Neutrophil (primary cell): Measurements from ENCODE around the gene GFER.

Experiments
- H3K27ac ChIP-seq: fragments of 200-600 bp; sonication (generic); 2 replicates; pipeline ENCODE4 v1.5.1; 2016; ENCODE audit warnings: mild to moderate bottlenecking, moderate library complexity
- H3K27me3 ChIP-seq: fragments of 200-600 bp; sonication (generic); 2 replicates; pipeline ENCODE4 v1.6.0; 2016; ENCODE audit warnings: mild to moderate bottlenecking
- H3K36me3 ChIP-seq: fragments of 200-600 bp; sonication (generic); 2 replicates; pipeline ENCODE4 v1.5.1; 2017
- H3K4me1 ChIP-seq, 2 experiments: fragments of 200-600 bp in 1 of 2; sonication (generic) in 1 of 2; 1 replicate in 1 of 2; 2 replicates in 1 of 2; pipeline versions ENCODE4 v1.5.1 to v1.6.1; 2013 to 2016; ENCODE audit warnings: low read depth in 1 of 2, low read length in 1 of 2, mild to moderate bottlenecking in 1 of 2, moderate library complexity in 1 of 2; ENCODE audit not compliant: control insufficient read depth in 1 of 2, insufficient read depth in 1 of 2
- H3K4me3 ChIP-seq, 2 experiments: fragments of 200-600 bp in 1 of 2; sonication (generic) in 1 of 2; 1 replicate in 1 of 2; 2 replicates in 1 of 2; pipeline ENCODE4 v1.5.1; 2013 to 2016; ENCODE audit warnings: low read depth in 1 of 2, low read length in 1 of 2, mild to moderate bottlenecking in 1 of 2, moderate library complexity in 1 of 2
- H3K9me3 ChIP-seq: fragments of 200-600 bp; sonication (generic); 2 replicates; pipeline ENCODE4 v1.5.1; 2016
- TF ChIP-seq, protein P1 (sequence below): fragments of 200-600 bp; sonication (generic); IDR thresholded peaks from 2 replicates; pipeline ENCODE4 v1.5.1; 2016; ENCODE audit warnings: antibody characterized with exemption

GFER gene

DNA sequence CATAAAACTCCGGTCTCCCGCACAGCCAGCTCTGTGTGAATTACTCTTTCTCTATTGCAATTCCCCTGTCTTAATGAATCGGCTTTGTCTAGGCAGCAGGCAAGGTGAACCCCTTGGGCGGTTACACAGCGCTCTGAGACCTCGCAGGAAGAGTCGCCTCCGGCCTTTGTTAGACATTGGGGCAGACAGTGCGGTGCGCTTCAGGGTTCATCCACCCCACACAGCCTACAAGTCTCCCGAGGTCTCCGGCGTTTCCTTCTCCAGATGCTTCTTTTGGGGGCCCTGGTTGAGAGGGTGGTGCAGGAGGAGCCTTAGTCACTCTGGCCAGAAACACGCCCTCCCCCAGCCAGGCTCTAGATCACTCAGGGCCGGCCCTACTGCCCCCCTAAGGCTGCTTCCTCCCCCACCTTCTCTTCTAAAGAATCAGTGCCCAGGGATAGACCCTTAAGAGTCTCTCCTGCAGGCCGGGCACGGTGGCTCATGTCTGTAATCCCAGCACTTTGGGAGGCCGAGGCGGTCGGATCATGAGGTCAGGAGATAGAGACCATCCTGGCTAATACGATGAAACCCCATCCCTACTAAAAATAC is 39.3 kb upstream of the GFER start:
- no peaks in the 10 kb centered on the region for H3K27me3 ChIP-seq
- no peak overlapping the region for H3K27ac ChIP-seq
- TF ChIP-seq, protein P1, sequence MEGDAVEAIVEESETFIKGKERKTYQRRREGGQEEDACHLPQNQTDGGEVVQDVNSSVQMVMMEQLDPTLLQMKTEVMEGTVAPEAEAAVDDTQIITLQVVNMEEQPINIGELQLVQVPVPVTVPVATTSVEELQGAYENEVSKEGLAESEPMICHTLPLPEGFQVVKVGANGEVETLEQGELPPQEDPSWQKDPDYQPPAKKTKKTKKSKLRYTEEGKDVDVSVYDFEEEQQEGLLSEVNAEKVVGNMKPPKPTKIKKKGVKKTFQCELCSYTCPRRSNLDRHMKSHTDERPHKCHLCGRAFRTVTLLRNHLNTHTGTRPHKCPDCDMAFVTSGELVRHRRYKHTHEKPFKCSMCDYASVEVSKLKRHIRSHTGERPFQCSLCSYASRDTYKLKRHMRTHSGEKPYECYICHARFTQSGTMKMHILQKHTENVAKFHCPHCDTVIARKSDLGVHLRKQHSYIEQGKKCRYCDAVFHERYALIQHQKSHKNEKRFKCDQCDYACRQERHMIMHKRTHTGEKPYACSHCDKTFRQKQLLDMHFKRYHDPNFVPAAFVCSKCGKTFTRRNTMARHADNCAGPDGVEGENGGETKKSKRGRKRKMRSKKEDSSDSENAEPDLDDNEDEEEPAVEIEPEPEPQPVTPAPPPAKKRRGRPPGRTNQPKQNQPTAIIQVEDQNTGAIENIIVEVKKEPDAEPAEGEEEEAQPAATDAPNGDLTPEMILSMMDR: no peak
- H3K9me3 ChIP-seq: no peaks in the 10 kb centered on the region
- peaks cover 27 to 34% of the 10 kb centered on the region in 2 experiments for H3K4me1 ChIP-seq
- no peak overlapping the region for H3K4me3 ChIP-seq
- H3K36me3 ChIP-seq: peaks cover 21% of the 10 kb centered on the region

DNA sequence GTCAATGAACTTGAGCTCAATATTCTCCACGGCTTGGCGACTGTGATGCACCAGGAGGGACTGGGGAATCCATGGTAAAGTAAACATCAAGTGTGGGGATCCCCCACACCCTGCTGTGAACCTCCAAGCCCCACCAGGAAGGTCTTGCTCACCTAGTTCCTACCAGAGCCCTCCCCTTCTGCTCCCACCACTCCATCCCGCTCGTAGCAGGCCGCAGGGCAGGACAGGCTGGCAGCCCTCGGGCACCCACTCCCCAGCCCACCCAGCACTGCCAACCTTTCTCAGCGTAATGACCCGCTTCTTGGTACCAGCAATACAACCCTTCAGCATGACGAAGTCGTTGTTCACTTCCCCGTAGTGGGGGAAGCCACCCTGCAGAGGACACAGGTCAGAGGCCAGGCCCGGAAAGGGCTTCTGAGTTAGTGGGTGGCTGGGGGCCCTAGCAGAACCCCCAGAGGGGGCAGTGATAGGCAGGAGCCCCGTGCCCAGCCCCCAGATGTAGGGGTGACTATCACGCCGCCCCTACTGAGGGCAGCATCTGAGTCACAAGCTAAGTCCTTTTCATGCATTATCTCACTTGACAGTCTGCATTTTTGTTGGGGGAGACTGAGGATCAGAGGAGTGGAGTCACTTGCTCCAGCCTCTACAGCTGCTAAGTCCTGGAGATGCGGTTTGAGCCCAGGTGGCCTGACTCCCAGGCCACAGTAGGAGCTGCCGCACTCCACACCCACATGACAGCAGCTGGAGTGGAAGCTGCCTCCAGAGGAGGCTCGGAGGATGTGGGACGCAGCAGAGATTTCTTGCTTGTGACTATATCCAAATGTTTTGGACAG is 38.2 kb upstream of the GFER start:
- Histone ChIP-seq H3K27me3 (no peaks in the 10 kb centered on the region), H3K27ac (no peak overlapping the region), H3K4me3 (no peak overlapping the region), H3K9me3 (no peaks in the 10 kb centered on the region), H3K36me3 (peaks cover 10% of the 10 kb centered on the region), H3K4me1 (peaks cover 17 to 23% of the 10 kb centered on the region in 2 experiments)
- TF ChIP-seq, protein P1: no peak

DNA sequence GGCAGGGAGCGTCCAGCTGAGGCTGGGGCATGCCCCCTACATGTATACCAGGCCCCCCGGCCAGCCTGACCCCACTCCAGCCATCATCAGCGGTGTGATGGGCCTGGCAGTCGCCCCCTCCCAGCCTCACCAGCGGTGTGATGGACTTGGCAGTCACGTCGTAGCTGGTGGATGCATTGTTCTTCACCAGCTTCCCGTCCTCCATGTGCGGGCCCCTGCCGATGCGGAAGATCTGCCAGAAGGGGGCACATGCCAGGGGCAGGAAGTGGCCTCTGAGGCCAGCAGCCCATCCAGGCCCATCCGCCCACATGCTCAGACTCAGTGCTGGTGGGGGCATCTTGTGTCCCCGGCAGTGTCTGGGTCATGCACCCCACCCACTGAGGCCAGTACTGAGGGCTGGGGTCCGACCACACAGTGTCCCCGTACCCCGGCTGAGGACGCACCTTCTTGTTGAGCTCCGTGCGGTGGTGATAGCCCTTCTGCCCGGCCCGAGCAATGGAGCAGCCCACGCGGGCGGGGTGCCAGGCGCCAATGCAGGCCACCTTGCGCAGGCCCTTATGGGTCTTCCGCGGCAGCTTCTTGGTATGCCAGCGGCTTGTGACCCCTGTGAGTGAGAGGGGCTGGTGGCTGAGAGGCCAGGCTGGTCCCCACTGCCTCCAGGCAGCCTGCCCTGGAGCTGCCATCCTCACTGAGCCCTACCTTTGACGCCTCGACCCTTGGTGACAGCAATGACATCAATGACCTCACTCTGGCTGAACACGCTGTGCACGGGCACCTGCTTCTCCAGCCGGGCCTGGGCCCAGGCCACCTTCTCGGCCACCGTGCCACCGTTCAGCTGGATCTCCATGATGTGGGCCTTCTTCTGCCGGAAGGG is 37.3 kb upstream of the GFER start:
- Histone ChIP-seq H3K4me1 (peaks cover 9 to 14% of the 10 kb centered on the region in 2 experiments), H3K36me3 (peaks cover under 1% of the 10 kb centered on the region), H3K9me3 (no peaks in the 10 kb centered on the region), H3K4me3 (no peak overlapping the region), H3K27me3 (no peaks in the 10 kb centered on the region), H3K27ac (no peak overlapping the region)
- TF ChIP-seq, protein P1: no peak

DNA sequence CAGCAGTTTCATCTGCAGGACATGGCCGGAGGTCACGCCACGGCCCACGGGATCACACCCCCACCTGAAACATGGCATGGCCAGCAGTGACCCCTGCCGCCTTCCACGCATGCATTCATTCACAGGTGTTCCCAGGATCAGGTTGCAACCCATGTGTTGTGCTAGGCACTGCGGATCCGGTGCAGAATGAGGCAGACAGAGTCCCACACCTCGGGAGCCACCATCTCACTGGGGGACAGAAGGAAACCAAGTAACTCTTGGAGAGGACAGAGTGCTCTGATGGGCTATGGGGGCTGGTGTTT is 36.7 kb upstream of the GFER start:
- Histone ChIP-seq H3K36me3 (no peaks in the 10 kb centered on the region), H3K4me3 (no peak overlapping the region), H3K27ac (no peak overlapping the region), H3K27me3 (no peaks in the 10 kb centered on the region), H3K9me3 (no peaks in the 10 kb centered on the region), H3K4me1 (peaks cover 8 to 9% of the 10 kb centered on the region in 2 experiments)
- TF ChIP-seq, protein P1: no peak

DNA sequence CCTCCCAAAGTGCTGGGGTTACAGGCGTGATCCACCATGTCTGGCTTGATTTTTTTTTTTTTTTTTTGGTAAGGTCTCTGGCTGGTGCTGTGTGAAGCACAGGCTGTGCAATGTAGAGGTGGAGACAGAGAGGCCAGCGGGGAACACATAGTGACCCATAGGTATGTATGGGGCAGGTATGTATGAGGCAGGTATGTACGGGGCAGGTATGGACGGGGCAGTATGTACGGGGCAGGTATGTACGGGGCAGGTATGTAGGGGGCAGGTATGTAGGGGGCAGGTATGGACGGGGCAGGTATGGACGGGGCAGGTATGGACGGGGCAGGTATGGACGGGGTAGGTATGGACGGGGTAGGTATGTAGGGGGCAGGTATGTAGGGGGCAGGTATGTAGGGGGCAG is 34.5 kb upstream of the GFER start:
- H3K4me3 ChIP-seq: no peak overlapping the region
- no peaks in the 10 kb centered on the region for H3K27me3 ChIP-seq
- no peak overlapping the region for H3K27ac ChIP-seq
- no peaks in the 10 kb centered on the region for H3K9me3 ChIP-seq
- no peaks in the 10 kb centered on the region for H3K36me3 ChIP-seq
- TF ChIP-seq, protein P1: no peak
- H3K4me1 ChIP-seq: no peaks in the 10 kb centered on the region
